ENCODE results near the gene ZNF483. TPM values are rescaled to one million over a fixed set of nuclear protein-coding genes. Genes with fewer than 3 reads are reported as not detected.
A peak's percentile ranks its signal among the peaks of the same experiment; 100 is the strongest.

ZNF483 gene
- total and polyA plus RNA-seq, 9 of the 15 experiments (the other 6 are each of a cell fraction or from before 2014, with no cell fraction given): 0.04 to 1.0 (median 0.38) TPM

DNA sequence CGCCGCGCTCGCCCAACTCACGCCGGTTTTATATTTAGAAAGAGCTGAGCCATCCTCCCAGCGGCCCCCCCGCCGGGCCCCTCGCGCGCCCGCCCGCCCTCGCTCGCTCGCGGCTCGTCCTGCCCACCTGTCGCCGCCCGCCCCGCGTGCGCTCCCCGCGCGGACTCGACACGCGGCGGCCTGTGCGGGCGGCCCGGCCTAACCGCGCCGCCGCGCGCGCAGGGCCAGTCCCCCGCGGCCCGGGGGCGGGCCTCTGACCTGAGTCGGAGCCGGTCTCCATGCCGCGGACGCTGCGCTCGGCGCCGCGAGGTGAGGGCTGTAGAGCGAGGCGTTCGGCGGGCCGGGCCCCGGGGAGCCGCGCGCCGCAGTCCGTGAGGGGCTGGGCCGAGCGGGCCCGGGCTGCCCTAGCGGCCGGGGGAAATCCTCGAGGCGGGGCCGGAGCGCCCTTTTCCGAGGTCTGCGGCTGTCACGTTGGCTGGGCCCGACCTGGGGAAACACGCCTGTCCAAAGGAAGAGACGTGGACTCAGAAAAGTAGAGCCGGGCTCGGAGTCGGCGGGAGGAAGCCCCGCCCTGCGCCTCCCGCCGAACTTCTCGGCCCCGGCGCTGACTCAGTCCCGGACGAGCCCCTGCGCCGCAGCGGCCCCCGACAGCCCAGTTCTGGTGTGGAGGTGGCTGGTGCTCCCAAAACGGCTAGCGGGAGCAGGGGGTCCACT, 41.0 kb upstream of the ZNF483 start, which contains the start of gene ECPAS (continued):
- TF ChIP-seq, protein P1, sequence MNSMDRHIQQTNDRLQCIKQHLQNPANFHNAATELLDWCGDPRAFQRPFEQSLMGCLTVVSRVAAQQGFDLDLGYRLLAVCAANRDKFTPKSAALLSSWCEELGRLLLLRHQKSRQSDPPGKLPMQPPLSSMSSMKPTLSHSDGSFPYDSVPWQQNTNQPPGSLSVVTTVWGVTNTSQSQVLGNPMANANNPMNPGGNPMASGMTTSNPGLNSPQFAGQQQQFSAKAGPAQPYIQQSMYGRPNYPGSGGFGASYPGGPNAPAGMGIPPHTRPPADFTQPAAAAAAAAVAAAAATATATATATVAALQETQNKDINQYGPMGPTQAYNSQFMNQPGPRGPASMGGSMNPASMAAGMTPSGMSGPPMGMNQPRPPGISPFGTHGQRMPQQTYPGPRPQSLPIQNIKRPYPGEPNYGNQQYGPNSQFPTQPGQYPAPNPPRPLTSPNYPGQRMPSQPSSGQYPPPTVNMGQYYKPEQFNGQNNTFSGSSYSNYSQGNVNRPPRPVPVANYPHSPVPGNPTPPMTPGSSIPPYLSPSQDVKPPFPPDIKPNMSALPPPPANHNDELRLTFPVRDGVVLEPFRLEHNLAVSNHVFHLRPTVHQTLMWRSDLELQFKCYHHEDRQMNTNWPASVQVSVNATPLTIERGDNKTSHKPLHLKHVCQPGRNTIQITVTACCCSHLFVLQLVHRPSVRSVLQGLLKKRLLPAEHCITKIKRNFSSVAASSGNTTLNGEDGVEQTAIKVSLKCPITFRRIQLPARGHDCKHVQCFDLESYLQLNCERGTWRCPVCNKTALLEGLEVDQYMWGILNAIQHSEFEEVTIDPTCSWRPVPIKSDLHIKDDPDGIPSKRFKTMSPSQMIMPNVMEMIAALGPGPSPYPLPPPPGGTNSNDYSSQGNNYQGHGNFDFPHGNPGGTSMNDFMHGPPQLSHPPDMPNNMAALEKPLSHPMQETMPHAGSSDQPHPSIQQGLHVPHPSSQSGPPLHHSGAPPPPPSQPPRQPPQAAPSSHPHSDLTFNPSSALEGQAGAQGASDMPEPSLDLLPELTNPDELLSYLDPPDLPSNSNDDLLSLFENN (IDR thresholded peaks at IDR 0.05; ENCODE audit: low read depth in 2 of 2, low read length in 2 of 2): no peak
- TF ChIP-seq SUPT5H (IDR thresholded peaks at IDR 0.05) (peak; percentile 66), GABPB2 (CRISPR knock-in tag; conservative IDR thresholded peaks at IDR 0.05) (no peak), CBX2 (IDR thresholded peaks at IDR 0.05; ENCODE audit: insufficient read depth, low read length, poor library complexity, severe bottlenecking) (no peak), NR1H2 (CRISPR knock-in tag; IDR thresholded peaks at IDR 0.05) (no peak), HMG20A (CRISPR knock-in tag; conservative IDR thresholded peaks at IDR 0.05) (no peak), MED1 (CRISPR knock-in tag; IDR thresholded peaks at IDR 0.05; ENCODE audit: borderline replicate concordance) (no peak), HOXB6 (CRISPR knock-in tag; IDR thresholded peaks at IDR 0.05; ENCODE audit: borderline replicate concordance) (no peak), NR2C1 (IDR thresholded peaks at IDR 0.05) (no peak), NR2C1 (tag; IDR thresholded peaks at IDR 0.05) (no peak), KLF13 (tag; IDR thresholded peaks at IDR 0.05; ENCODE audit: borderline replicate concordance, low read depth) (no peak), ZNF212 (CRISPR knock-in tag; IDR thresholded peaks at IDR 0.05) (no peak), BRCA1 (IDR thresholded peaks at IDR 0.05) (no peak), BRCA1 (CRISPR knock-in tag; IDR thresholded peaks at IDR 0.05) (no peak), STAT5B (CRISPR knock-in tag; IDR thresholded peaks at IDR 0.05) (no peak)
- TF ChIP-seq, protein P2, sequence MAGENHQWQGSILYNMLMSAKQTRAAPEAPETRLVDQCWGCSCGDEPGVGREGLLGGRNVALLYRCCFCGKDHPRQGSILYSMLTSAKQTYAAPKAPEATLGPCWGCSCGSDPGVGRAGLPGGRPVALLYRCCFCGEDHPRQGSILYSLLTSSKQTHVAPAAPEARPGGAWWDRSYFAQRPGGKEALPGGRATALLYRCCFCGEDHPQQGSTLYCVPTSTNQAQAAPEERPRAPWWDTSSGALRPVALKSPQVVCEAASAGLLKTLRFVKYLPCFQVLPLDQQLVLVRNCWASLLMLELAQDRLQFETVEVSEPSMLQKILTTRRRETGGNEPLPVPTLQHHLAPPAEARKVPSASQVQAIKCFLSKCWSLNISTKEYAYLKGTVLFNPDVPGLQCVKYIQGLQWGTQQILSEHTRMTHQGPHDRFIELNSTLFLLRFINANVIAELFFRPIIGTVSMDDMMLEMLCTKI (IDR thresholded peaks at IDR 0.05; ENCODE audit: partially characterized antibody): no peak
- TF ChIP-seq, protein P3, sequence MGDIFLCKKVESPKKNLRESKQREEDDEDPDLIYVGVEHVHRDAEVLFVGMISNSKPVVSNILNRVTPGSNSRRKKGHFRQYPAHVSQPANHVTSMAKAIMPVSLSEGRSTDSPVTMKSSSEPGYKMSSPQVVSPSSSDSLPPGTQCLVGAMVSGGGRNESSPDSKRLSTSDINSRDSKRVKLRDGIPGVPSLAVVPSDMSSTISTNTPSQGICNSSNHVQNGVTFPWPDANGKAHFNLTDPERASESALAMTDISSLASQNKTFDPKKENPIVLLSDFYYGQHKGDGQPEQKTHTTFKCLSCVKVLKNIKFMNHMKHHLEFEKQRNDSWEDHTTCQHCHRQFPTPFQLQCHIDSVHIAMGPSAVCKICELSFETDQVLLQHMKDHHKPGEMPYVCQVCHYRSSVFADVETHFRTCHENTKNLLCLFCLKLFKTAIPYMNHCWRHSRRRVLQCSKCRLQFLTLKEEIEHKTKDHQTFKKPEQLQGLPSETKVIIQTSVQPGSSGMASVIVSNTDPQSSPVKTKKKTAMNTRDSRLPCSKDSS (IDR thresholded peaks at IDR 0.05; ENCODE audit: low read depth, partially characterized antibody): no peak
- TF ChIP-seq, protein P4, sequence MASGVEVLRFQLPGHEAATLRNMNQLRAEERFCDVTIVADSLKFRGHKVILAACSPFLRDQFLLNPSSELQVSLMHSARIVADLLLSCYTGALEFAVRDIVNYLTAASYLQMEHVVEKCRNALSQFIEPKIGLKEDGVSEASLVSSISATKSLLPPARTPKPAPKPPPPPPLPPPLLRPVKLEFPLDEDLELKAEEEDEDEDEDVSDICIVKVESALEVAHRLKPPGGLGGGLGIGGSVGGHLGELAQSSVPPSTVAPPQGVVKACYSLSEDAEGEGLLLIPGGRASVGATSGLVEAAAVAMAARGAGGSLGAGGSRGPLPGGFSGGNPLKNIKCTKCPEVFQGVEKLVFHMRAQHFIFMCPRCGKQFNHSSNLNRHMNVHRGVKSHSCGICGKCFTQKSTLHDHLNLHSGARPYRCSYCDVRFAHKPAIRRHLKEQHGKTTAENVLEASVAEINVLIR (CRISPR knock-in tag; IDR thresholded peaks at IDR 0.05): no peak
- TF ChIP-seq, protein P5, sequence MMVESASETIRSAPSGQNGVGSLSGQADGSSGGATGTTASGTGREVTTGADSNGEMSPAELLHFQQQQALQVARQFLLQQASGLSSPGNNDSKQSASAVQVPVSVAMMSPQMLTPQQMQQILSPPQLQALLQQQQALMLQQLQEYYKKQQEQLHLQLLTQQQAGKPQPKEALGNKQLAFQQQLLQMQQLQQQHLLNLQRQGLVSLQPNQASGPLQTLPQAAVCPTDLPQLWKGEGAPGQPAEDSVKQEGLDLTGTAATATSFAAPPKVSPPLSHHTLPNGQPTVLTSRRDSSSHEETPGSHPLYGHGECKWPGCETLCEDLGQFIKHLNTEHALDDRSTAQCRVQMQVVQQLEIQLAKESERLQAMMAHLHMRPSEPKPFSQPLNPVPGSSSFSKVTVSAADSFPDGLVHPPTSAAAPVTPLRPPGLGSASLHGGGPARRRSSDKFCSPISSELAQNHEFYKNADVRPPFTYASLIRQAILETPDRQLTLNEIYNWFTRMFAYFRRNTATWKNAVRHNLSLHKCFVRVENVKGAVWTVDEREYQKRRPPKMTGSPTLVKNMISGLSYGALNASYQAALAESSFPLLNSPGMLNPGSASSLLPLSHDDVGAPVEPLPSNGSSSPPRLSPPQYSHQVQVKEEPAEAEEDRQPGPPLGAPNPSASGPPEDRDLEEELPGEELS (CRISPR knock-in tag; IDR thresholded peaks at IDR 0.05; ENCODE audit: borderline replicate concordance): no peak; the same call in 1 of the 2 replicates

All from K562 (cell line).